A204.1 (cell line): ENCODE data around the gene VCAN.

Experiments
- FAIRE-seq: peaks from 2 replicates; lab custom pipeline; 2012; peaks lifted over from hg19 to GRCh38; lab: Jason Lieb, UNC

The VCAN gene

GRCh38 chr5:83568186-83568585 is 96.6 kb downstream of the VCAN start:
- no peak for FAIRE-seq

GRCh38 chr5:83570916-83571315 is 99.4 kb downstream of the VCAN start:
- no peak for FAIRE-seq

- FAIRE-seq: no peak
Measured at GRCh38 chr5:83572271-83572670, 100.7 kb downstream of the VCAN start.

GRCh38 chr5:83576341-83576740 is 104.8 kb downstream of the VCAN start:
- no peak for FAIRE-seq

GRCh38 chr5:83577036-83577636 is 105.6 kb downstream of the VCAN start:
- FAIRE-seq: no peak

GRCh38 chr5:83583859-83584258 is 112.3 kb downstream of the VCAN start:
- no peak for FAIRE-seq

GRCh38 chr5:83586874-83587776 is 115.6 kb downstream of the VCAN start:
- no peak for FAIRE-seq

GRCh38 chr5:83589786-83590185 is 118.2 kb downstream of the VCAN start:
- FAIRE-seq: no peak

GRCh38 chr5:83590966-83591365 is 119.4 kb downstream of the VCAN start:
- FAIRE-seq: no peak

- no peak for FAIRE-seq
Measured at GRCh38 chr5:83595217-83595616, 123.7 kb downstream of the VCAN start.

- no peak for FAIRE-seq
Measured at GRCh38 chr5:83608122-83608521, 136.6 kb downstream of the VCAN start.

- FAIRE-seq: no peak
Measured at GRCh38 chr5:83614841-83615240, 143.3 kb downstream of the VCAN start.

- FAIRE-seq: no peak
Measured at GRCh38 chr5:83628360-83628759, 156.8 kb downstream of the VCAN start.
